SK-N-SH (cell line): ENCODE results near the gene JPH3. TPM values are rescaled to one million over a fixed set of nuclear protein-coding genes. Genes with fewer than 3 reads are reported as not detected.

Experiments used
- CTCF ChIA-PET: fragments of 300-600, 350-600 bp; formaldehyde crosslinking; extraction: SDS; loops from one replicate; lab custom pipeline; 2021; lab: Yijun Ruan, JAX
- POLR2A ChIA-PET: fragments of 350-600 bp; sonication (Branson Sonifier 250); formaldehyde crosslinking; extraction: SDS; loops from one replicate; lab custom pipeline; 2020; ENCODE audit warnings: antibody characterized with exemption, inconsistent platforms; lab: Yijun Ruan, JAX
- DNase-seq: peaks from one replicate; pipeline ENCODE4 v3.0.0; 2012
- H2AFZ ChIP-seq: fragments of 200-600 bp; sonication (generic); 2 replicates; pipeline ENCODE4 v1.8.1; 2016; ENCODE audit warnings: antibody characterized with exemption, mild to moderate bottlenecking, low read depth
- H3F3A ChIP-seq: fragments of 200-600 bp; sonication (generic); replicated peaks from 2 replicates; pipeline ENCODE3; 2016; ENCODE audit warnings: antibody characterized with exemption, mild to moderate bottlenecking; ENCODE audit not compliant: insufficient read depth
- H3K27ac ChIP-seq, 2 experiments: fragments of 200-500 bp in 1 of 2; fragments of 200-600 bp in 1 of 2; sonication (Bioruptor generic) in 1 of 2; sonication (generic), shearing (Covaris generic) in 1 of 2; 2 replicates each; pipeline versions ENCODE4 v1.5.1 to v1.6.1; 2014 to 2016; ENCODE audit warnings: low read depth in 2 of 2, inconsistent platforms in 1 of 2, low read length in 1 of 2, mild to moderate bottlenecking in 1 of 2, mixed read lengths in 1 of 2
- H3K27me3 ChIP-seq: fragments of 200-600 bp; sonication (generic), shearing (Covaris generic); 2 replicates; pipeline ENCODE4 v1.6.1; 2016; ENCODE audit warnings: mixed run types; ENCODE audit not compliant: insufficient read depth
- H3K36me3 ChIP-seq, 2 experiments: fragments of 200-500 bp in 1 of 2; fragments of 200-600 bp in 1 of 2; sonication (Bioruptor generic) in 1 of 2; sonication (generic) in 1 of 2; replicated peaks in 1 of 2; 2 replicates each; pipeline versions ENCODE3 to v1.5.1; 2014 to 2016; ENCODE audit warnings: low read length in 1 of 2, mild to moderate bottlenecking in 1 of 2; ENCODE audit not compliant: insufficient read depth in 2 of 2, control insufficient read depth in 1 of 2
- H3K4me1 ChIP-seq, 2 experiments: fragments of 200-500 bp in 1 of 2; fragments of 200-600 bp in 1 of 2; sonication (Bioruptor generic) in 1 of 2; sonication (generic), shearing (Covaris generic) in 1 of 2; 2 replicates each; pipeline versions ENCODE4 v1.5.1 to v1.6.1; 2014 to 2016; ENCODE audit warnings: low read depth in 1 of 2, low read length in 1 of 2, mixed run types in 1 of 2; ENCODE audit not compliant: insufficient read depth in 2 of 2, control insufficient read depth in 1 of 2
- H3K4me2 ChIP-seq: fragments of 200-600 bp; sonication (generic), shearing (Covaris generic); 2 replicates; pipeline ENCODE4 v1.6.1; 2017; ENCODE audit warnings: mixed run types
- H3K4me3 ChIP-seq, 2 experiments: fragments of 200-500 bp in 1 of 2; fragments of 200-600 bp in 1 of 2; sonication (Bioruptor generic) in 1 of 2; sonication (generic), shearing (Covaris generic) in 1 of 2; 2 replicates each; pipeline versions ENCODE4 v1.5.1 to v1.8.1; 2014 to 2016; ENCODE audit warnings: low read depth in 2 of 2, inconsistent platforms in 1 of 2, low read length in 1 of 2, mild to moderate bottlenecking in 1 of 2, mixed read lengths in 1 of 2, moderate library complexity in 1 of 2
- H3K79me2 ChIP-seq: fragments of 200-600 bp; sonication (generic); 2 replicates; pipeline ENCODE4 v1.8.1; 2017; ENCODE audit warnings: mild to moderate bottlenecking; ENCODE audit not compliant: insufficient read depth
- H3K9ac ChIP-seq: fragments of 200-600 bp; sonication (generic); 2 replicates; pipeline ENCODE4 v1.6.1; 2017; ENCODE audit warnings: mixed run types
- H3K9me2 ChIP-seq: fragments of 200-600 bp; sonication (generic); 2 replicates; pipeline ENCODE4 v1.6.1; 2017; ENCODE audit warnings: mixed run types
- H3K9me3 ChIP-seq: fragments of 200-600 bp; sonication (generic); 2 replicates; pipeline ENCODE4 v1.6.1; 2017; ENCODE audit warnings: mixed run types, mild to moderate bottlenecking, moderate library complexity
- H4K20me1 ChIP-seq: fragments of 200-600 bp; sonication (generic); 2 replicates; pipeline ENCODE4 v1.6.1; 2017; ENCODE audit warnings: mild to moderate bottlenecking, mixed run types; ENCODE audit not compliant: insufficient read depth
- CTCF ChIP-seq: fragments of 200-600 bp; sonication (generic); IDR thresholded peaks from 2 replicates; pipeline ENCODE4 v1.6.1; 2017; ENCODE audit warnings: antibody characterized with exemption, mild to moderate bottlenecking, moderate library complexity
- EP300 ChIP-seq, 2 experiments: IDR thresholded peaks; 2 replicates each; pipeline versions ENCODE4 v1.4.0 to v1.6.1; 2012; ENCODE audit warnings: borderline replicate concordance in 1 of 2, low read depth in 1 of 2, low read length in 1 of 2
- FOSL2 ChIP-seq: IDR thresholded peaks from 2 replicates; pipeline ENCODE4 v1.4.0; 2012; ENCODE audit warnings: low read depth, mild to moderate bottlenecking, moderate library complexity, borderline replicate concordance
- FOXJ3 ChIP-seq: sonication (generic); formaldehyde crosslinking; IDR thresholded peaks from 2 replicates; pipeline ENCODE4 v1.5.1; 2020; ENCODE audit warnings: mild to moderate bottlenecking, missing genetic modification reagents
- FOXM1 ChIP-seq: IDR thresholded peaks from 2 replicates; pipeline ENCODE4 v1.4.0; 2012; ENCODE audit warnings: low read depth, mild to moderate bottlenecking
- GABPA ChIP-seq: IDR thresholded peaks from 2 replicates; pipeline ENCODE4 v1.4.0; 2012; ENCODE audit warnings: low read depth, mild to moderate bottlenecking
- GATA2 ChIP-seq: sonication (generic); formaldehyde crosslinking; IDR thresholded peaks from 2 replicates; pipeline ENCODE4 v1.5.0; 2020; ENCODE audit warnings: mild to moderate bottlenecking, missing genetic modification reagents
- MEF2A ChIP-seq: IDR thresholded peaks from 2 replicates; pipeline ENCODE4 v1.4.0; 2012; ENCODE audit warnings: low read depth, borderline replicate concordance
- MXI1 ChIP-seq: IDR thresholded peaks from 2 replicates; pipeline ENCODE4 v1.6.1; 2012; ENCODE audit warnings: mild to moderate bottlenecking, low read depth, low read length, improper control_type of control experiment
- NFIC ChIP-seq: IDR thresholded peaks from 2 replicates; pipeline ENCODE4 v1.4.0; 2012; ENCODE audit warnings: borderline replicate concordance
- RAD21 ChIP-seq: IDR thresholded peaks from 2 replicates; pipeline ENCODE4 v1.6.1; 2012; ENCODE audit warnings: mild to moderate bottlenecking, low read length
- SIN3A ChIP-seq: IDR thresholded peaks from 2 replicates; pipeline ENCODE4 v1.6.1; 2012; ENCODE audit warnings: low read depth, mild to moderate bottlenecking, low read length, moderate library complexity, borderline replicate concordance
- SMC3 ChIP-seq: IDR thresholded peaks from 2 replicates; pipeline ENCODE4 v1.6.1; 2012; ENCODE audit warnings: low read depth, low read length, improper control_type of control experiment
- TCF12 ChIP-seq: IDR thresholded peaks from 2 replicates; pipeline ENCODE4 v1.4.0; 2012
- YY1 ChIP-seq: IDR thresholded peaks from 2 replicates; pipeline ENCODE4 v1.4.0; 2012; ENCODE audit warnings: low read depth, mild to moderate bottlenecking
- WGBS: methylation state at CpG from one replicate; pipeline ENCODE4 v1.1.6; 2017; ENCODE audit warnings: low lambda C conversion rate; 5-methylcytosine and 5-hydroxymethylcytosine counted together
- polyA plus RNA-seq, 3 experiments: library from polyadenylated mRNA; depleted of rRNA; stranded (reverse); fragments of >200 nt; gene quantifications; 2 replicates each; pipeline ENCODE4 v1.2.3, GENCODE V29; 2012
- TF ChIP-seq, protein P1 (sequence below): IDR thresholded peaks from 2 replicates; pipeline ENCODE4 v1.6.1; 2012; ENCODE audit warnings: mild to moderate bottlenecking, low read depth, low read length, moderate library complexity

The JPH3 gene
- polyA plus RNA-seq, 1 of the 3 experiments (the other 2 are of a cell fraction): 0.25 TPM

DNA sequence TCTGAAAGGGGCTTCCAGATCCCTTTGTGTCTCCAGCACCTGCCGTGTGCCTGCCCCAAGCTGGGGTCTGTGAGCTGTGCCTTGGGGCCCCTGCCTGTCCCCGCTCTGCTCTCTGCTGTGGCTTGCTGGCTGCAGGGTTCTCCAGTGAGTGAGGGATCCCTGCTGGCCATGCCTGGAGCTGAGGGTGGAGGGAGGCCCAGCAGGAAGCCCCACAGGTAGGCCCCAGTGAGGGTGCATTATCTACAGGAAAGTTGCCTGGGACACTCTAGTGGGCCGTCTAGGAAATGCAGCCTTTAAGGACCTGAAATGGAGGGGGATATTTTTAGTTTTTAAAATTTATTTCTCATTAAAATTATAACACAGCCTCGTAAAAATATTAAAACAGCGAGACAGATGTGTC is 50.9 kb downstream of the JPH3 start:
- H2AFZ ChIP-seq: no peak overlapping the region
- POLR2A ChIA-PET: no interaction called here
- TF ChIP-seq GATA2 (CRISPR knock-in tag) (no peak), FOXM1 (no peak), FOSL2 (no peak), FOXJ3 (CRISPR knock-in tag) (no peak), MEF2A (no peak), SMC3 (no peak), YY1 (no peak), TCF12 (no peak), CTCF (peak; percentile 51), EP300 (IDR thresholded peaks at IDR 0.05; ENCODE audit: borderline replicate concordance in 1 of 2, low read depth in 1 of 2, low read length in 1 of 2) (no peak), MXI1 (no peak), NFIC (no peak), RAD21 (peak; percentile 14; the same call in 1 of the 2 replicates), GABPA (no peak), SIN3A (no peak)
- TF ChIP-seq, protein P1, sequence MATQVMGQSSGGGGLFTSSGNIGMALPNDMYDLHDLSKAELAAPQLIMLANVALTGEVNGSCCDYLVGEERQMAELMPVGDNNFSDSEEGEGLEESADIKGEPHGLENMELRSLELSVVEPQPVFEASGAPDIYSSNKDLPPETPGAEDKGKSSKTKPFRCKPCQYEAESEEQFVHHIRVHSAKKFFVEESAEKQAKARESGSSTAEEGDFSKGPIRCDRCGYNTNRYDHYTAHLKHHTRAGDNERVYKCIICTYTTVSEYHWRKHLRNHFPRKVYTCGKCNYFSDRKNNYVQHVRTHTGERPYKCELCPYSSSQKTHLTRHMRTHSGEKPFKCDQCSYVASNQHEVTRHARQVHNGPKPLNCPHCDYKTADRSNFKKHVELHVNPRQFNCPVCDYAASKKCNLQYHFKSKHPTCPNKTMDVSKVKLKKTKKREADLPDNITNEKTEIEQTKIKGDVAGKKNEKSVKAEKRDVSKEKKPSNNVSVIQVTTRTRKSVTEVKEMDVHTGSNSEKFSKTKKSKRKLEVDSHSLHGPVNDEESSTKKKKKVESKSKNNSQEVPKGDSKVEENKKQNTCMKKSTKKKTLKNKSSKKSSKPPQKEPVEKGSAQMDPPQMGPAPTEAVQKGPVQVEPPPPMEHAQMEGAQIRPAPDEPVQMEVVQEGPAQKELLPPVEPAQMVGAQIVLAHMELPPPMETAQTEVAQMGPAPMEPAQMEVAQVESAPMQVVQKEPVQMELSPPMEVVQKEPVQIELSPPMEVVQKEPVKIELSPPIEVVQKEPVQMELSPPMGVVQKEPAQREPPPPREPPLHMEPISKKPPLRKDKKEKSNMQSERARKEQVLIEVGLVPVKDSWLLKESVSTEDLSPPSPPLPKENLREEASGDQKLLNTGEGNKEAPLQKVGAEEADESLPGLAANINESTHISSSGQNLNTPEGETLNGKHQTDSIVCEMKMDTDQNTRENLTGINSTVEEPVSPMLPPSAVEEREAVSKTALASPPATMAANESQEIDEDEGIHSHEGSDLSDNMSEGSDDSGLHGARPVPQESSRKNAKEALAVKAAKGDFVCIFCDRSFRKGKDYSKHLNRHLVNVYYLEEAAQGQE: no peak
- no peak overlapping the region for H3K4me3 ChIP-seq
- DNase-seq: peak; percentile 66
- peaks cover 0 to 7% of the 10 kb centered on the region in 2 experiments; a peak in 1 of 4 replicates for H3K4me1 ChIP-seq
- WGBS: 38% methylated on average over 5 of the region's 5 CpGs
- H3K9ac ChIP-seq: no peak overlapping the region
- no peaks in the 10 kb centered on the region for H3F3A ChIP-seq
- peaks cover 6% of the 10 kb centered on the region for H3K27me3 ChIP-seq
- no peaks in the 10 kb centered on the region for H3K36me3 ChIP-seq
- H3K9me2 ChIP-seq: no peaks in the 10 kb centered on the region
- H3K4me2 ChIP-seq: no peak overlapping the region
- H3K27ac ChIP-seq: no peak overlapping the region; a peak in 1 of 4 replicates
- no peaks in the 10 kb centered on the region for H4K20me1 ChIP-seq
- CTCF ChIA-PET: interaction anchor here (0.6 to 3.1 kb wide), 10 partner anchors 10 to 260 kb away, joined by 3 to 18 read pairs (median 4); no protein-coding TSS in a partner anchor
- H3K79me2 ChIP-seq: no peaks in the 10 kb centered on the region
- H3K9me3 ChIP-seq: no peaks in the 10 kb centered on the region
